K562 (cell line): ENCODE measurements around the gene UBFD1. TPM values are rescaled to one million over a fixed set of nuclear protein-coding genes. Genes with fewer than 3 reads are reported as not detected.

ENCODE experiments used
- ATAC-seq: fragments of 200-7000 bp; cut with Tn5 transposase; 3 replicates; pipeline ENCODE4 v1.9.1; 2020; ENCODE audit warnings: moderate library complexity
- BruUV-seq: library from RNA; stranded (reverse); fragments of 400-500 nt; replicated peaks from 2 replicates; lab custom pipeline; 2021; lab: Mats Ljungman, UMichigan
- CTCF ChIA-PET: fragments of 300-600 bp; formaldehyde crosslinking; extraction: SDS; loops from one replicate; lab custom pipeline; 2021; ENCODE audit warnings: low intra/inter-chr PET ratio; lab: Yijun Ruan, JAX
- POLR2A ChIA-PET: fragments of 300-600, 350-650 bp; sonication (Branson Sonifier 250); formaldehyde crosslinking; extraction: SDS; loops from one replicate; lab custom pipeline; 2021; ENCODE audit warnings: antibody characterized with exemption, inconsistent platforms; lab: Yijun Ruan, JAX
- DNase-seq, 4 experiments: peaks; one replicate each; pipeline versions ENCODE4 v3.0.0 to v3.0.0-alpha.2; 2011 to 2018; ENCODE audit warnings: low spot score in 3 of 4, mixed read lengths in 3 of 4; ENCODE audit errors: extremely low read depth in 1 of 4
- FAIRE-seq: peaks from 2 replicates; lab custom pipeline; 2011; peaks lifted over from hg19 to GRCh38; lab: Jason Lieb, UNC
- H2AFZ ChIP-seq: 2 replicates; pipeline ENCODE4 v1.6.0; 2011; ENCODE audit warnings: low read depth, low read length, control low read depth, inconsistent platforms
- H3K27ac ChIP-seq: fragments of 200-600 bp; 3 replicates; pipeline ENCODE4 v1.8.0; 2011; ENCODE audit warnings: low read depth, mild to moderate bottlenecking, control low read depth, inconsistent platforms, low read length, moderate library complexity, mixed read lengths; ENCODE audit errors: extremely low read depth
- H3K27me3 ChIP-seq, 2 experiments: fragments of 300-600 bp in 1 of 2; 2 replicates in 1 of 2; 3 replicates in 1 of 2; pipeline versions ENCODE4 v1.6.0 to v1.8.0; 2011; ENCODE audit warnings: inconsistent platforms in 2 of 2, low read length in 2 of 2, mild to moderate bottlenecking in 1 of 2, mixed read lengths in 1 of 2, moderate library complexity in 1 of 2; ENCODE audit not compliant: control insufficient read depth in 2 of 2, insufficient read depth in 2 of 2
- H3K36me3 ChIP-seq: fragments of 300-600 bp; 3 replicates; pipeline ENCODE4 v1.8.0; 2011; ENCODE audit warnings: mild to moderate bottlenecking, low read length, inconsistent platforms; ENCODE audit not compliant: control insufficient read depth, insufficient read depth
- H3K4me1 ChIP-seq, 2 experiments: fragments of 200-600 bp in 1 of 2; replicated peaks in 1 of 2; 2 replicates in 1 of 2; 3 replicates in 1 of 2; pipeline versions ENCODE4 v1.5.1 to v1.8.0; 2011; ENCODE audit warnings: inconsistent platforms in 2 of 2, low read length in 2 of 2, mild to moderate bottlenecking in 1 of 2, mixed read lengths in 1 of 2, moderate library complexity in 1 of 2; ENCODE audit not compliant: control insufficient read depth in 2 of 2, insufficient read depth in 2 of 2
- H3K4me2 ChIP-seq: 2 replicates; pipeline ENCODE4 v1.6.1; 2011; ENCODE audit warnings: low read length, control low read depth, inconsistent platforms, mixed read lengths; ENCODE audit not compliant: insufficient read depth
- H3K4me3 ChIP-seq: fragments of 200-600 bp; sonication (generic), shearing (Covaris generic); 2 replicates; pipeline ENCODE4 v1.5.1; 2016; ENCODE audit warnings: control low read depth, inconsistent platforms
- H3K79me2 ChIP-seq: fragments of 200-600 bp; 3 replicates; pipeline ENCODE4 v1.8.0; 2011; ENCODE audit warnings: low read length, inconsistent platforms; ENCODE audit not compliant: control insufficient read depth, insufficient read depth
- H3K9ac ChIP-seq, 2 experiments: 2 replicates each; pipeline versions ENCODE4 v1.6.0 to v1.6.1; 2011; ENCODE audit warnings: low read depth in 2 of 2, low read length in 2 of 2, control low read depth in 1 of 2, inconsistent platforms in 1 of 2, mild to moderate bottlenecking in 1 of 2, mixed read lengths in 1 of 2; ENCODE audit not compliant: insufficient read depth in 1 of 2
- H3K9me1 ChIP-seq: one replicate; pipeline ENCODE4 v1.6.0; 2011; ENCODE audit warnings: inconsistent platforms, mild to moderate bottlenecking, low read length, moderate library complexity; ENCODE audit not compliant: control insufficient read depth, insufficient read depth
- H3K9me3 ChIP-seq: replicated peaks from 2 replicates; pipeline ENCODE4 v1.5.1; 2011; ENCODE audit warnings: low read depth, low read length, inconsistent platforms; ENCODE audit not compliant: control insufficient read depth, insufficient read depth
- H4K20me1 ChIP-seq: replicated peaks from 2 replicates; pipeline ENCODE4 v1.6.1; 2011; ENCODE audit warnings: low read length, inconsistent platforms, mixed read lengths; ENCODE audit not compliant: control insufficient read depth, insufficient read depth
- HIVEP1 ChIP-seq: fragments of 250-450 bp; sonication (Bioruptor Pico); IDR thresholded peaks from 2 replicates; pipeline ENCODE4 v1.4.0; 2020; ENCODE audit warnings: mild to moderate bottlenecking
- ILF3 ChIP-seq: fragments of 450-650 bp; IDR thresholded peaks from 2 replicates; pipeline ENCODE4 v1.6.1; 2018; ENCODE audit warnings: antibody characterized with exemption, mild to moderate bottlenecking, moderate library complexity, borderline replicate concordance
- MBD2 ChIP-seq: sonication (generic); IDR thresholded peaks from 2 replicates; pipeline ENCODE4 v1.6.1; 2016; ENCODE audit warnings: low read depth, borderline replicate concordance
- MXI1 ChIP-seq: IDR thresholded peaks from 2 replicates; pipeline ENCODE4 v1.6.1; 2011; ENCODE audit warnings: low read depth, mild to moderate bottlenecking, improper control_type of control experiment, low read length
- RBM14 ChIP-seq: fragments of 200-400 bp; formaldehyde crosslinking; IDR thresholded peaks from 2 replicates; pipeline ENCODE4 v1.6.1; 2018; ENCODE audit warnings: low read depth, mild to moderate bottlenecking, low read length, moderate library complexity, borderline replicate concordance; ENCODE audit not compliant: insufficient read depth
- TAF9B ChIP-seq: fragments of 450-650 bp; IDR thresholded peaks from 2 replicates; pipeline ENCODE4 v1.6.1; 2018; ENCODE audit warnings: mild to moderate bottlenecking; ENCODE audit not compliant: partially characterized antibody
- ZNF184 ChIP-seq: sonication (generic); formaldehyde crosslinking; IDR thresholded peaks from 2 replicates; pipeline ENCODE4 v1.5.0; 2020; ENCODE audit warnings: missing genetic modification reagents
- ZNF324 ChIP-seq: fragments of 250-450 bp; sonication (Bioruptor Pico); IDR thresholded peaks from 2 replicates; pipeline ENCODE4 v1.4.0; 2020; ENCODE audit warnings: mild to moderate bottlenecking
- ZNF408 ChIP-seq: fragments of 250-450 bp; sonication (Bioruptor Pico); IDR thresholded peaks from 2 replicates; pipeline ENCODE4 v1.4.0; 2020; ENCODE audit warnings: low read depth, mild to moderate bottlenecking, moderate library complexity
- WGBS: fragments of 100-300 bp; shearing (Covaris generic); methylation state at CpG from one replicate; pipeline ENCODE4 v1.1.6; 2016; ENCODE audit warnings: low coverage, mixed read lengths; ENCODE audit not compliant: insufficient coverage; ENCODE audit errors: missing lambda C conversion rate; 5-methylcytosine and 5-hydroxymethylcytosine counted together
- in situ Hi-C: fragments of 300-500 bp; cut with MboI; formaldehyde crosslinking; loops from 4 replicates; pipeline ENCODE4 v1.15.0; 2018; ENCODE audit warnings: inconsistent platforms, mixed read lengths
- intact Hi-C: fragments of 100-400 bp; cut with micrococcal nuclease; formaldehyde crosslinking; loops from 2 replicates; pipeline ENCODE4 v1.14.2; 2022
- polyA plus RNA-seq, 8 experiments: library from polyadenylated mRNA; depleted of rRNA in 4 of 8; stranded (reverse) in 5 of 8; unstranded in 3 of 8; fragments of >200 nt; fragmentation: Nextera tagmentation in 2 of 8; fragmentation: Illumina TruSeq in 1 of 8; extraction: Ambion mirVana in 2 of 8; extraction: Trizol in 1 of 8; gene quantifications; 2 replicates each; pipeline versions ENCODE4 v1.2.1 to v1.2.3, GENCODE V29; 2011 to 2014; ENCODE audit warnings: inconsistent platforms in 1 of 8, missing spikeins in 1 of 8
- total RNA-seq, 7 experiments: library from RNA; depleted of rRNA in 6 of 7; stranded (reverse); fragments of >200 nt in 6 of 7; fragmentation: Illumina TruSeq in 2 of 7; extraction: Trizol in 2 of 7; gene quantifications; 2 replicates each; pipeline versions ENCODE4 v1.2.1 to v1.2.3, GENCODE V29; 2011 to 2021; ENCODE audit warnings: low replicate concordance in 1 of 7
- TF ChIP-seq, protein P1 (sequence below), 2 experiments: fragments of 450-650 bp; conservative IDR thresholded peaks; 2 replicates each; pipeline ENCODE4 v1.6.1; 2017; ENCODE audit warnings: mild to moderate bottlenecking in 2 of 2, moderate library complexity in 2 of 2
- TF ChIP-seq, protein P2 (sequence below): fragments of 450-650 bp; IDR thresholded peaks from 2 replicates; pipeline ENCODE4 v1.6.1; 2016; ENCODE audit warnings: low read depth

The UBFD1 gene
- total and polyA plus RNA-seq, 9 of the 15 experiments (the other 6 are each of a cell fraction or from before 2014, with no cell fraction given), result 10.7 to 66.2 (median 34.0) TPM

DNA sequence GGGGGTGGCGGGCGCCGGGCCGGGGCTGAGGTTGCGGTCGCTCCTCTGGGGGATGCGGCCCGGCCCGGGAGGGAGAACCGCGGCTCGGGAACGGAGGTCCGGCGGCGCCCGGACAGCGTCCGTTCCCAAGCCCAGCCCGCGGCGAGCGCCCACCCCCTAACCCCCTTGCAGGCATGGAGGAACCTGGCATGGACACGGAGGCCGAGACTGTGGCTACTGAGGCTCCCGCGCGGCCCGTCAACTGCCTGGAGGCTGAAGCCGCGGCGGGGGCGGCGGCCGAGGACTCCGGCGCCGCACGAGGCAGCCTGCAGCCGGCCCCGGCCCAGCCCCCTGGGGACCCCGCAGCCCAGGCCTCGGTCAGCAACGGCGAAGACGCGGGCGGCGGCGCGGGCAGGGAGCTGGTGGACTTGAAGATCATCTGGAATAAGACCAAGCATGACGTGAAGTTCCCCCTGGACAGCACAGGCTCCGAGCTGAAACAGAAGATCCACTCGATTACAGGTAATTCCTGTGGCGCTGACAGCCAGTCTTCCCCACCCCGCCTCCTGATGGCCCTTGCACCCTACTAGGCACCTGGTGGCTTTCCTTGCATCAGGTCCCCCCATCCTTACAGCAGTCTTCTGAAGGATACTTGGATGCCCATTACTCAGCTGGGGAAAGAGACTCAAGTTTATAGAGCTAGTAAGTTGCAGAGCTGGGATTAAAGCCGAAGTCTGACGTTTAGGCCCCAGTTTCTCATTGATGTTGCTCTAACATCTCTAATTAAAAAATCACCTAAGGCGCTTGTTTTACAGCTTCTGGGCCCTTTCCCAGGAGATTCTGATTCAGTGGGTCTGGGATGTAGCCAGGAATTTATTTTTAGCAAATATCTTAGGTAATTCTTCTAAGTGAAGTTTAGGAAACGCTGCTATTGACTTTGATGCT lies 514 bp downstream of the UBFD1 start:
- ChIA-PET CTCF (interaction anchor here (1.6 to 1.7 kb wide), 2 partner anchors 38 to 376 kb away, joined by 4 read pairs; partner anchors contain the start of genes NDUFAB1 and SCNN1G), POLR2A (interaction anchor here (0.6 to 2.2 kb wide), 20 partner anchors 10 to 947 kb away, joined by 3 to 19 read pairs (median 3); partner anchors contain the start of genes COG7 and NDUFAB1)
- Histone ChIP-seq H3K9me1 (no peaks in the 10 kb centered on the region), H3K9ac (peak overlapping the region; percentile 91 to 96), H2AFZ (peak overlapping the region; percentile 71), H3K79me2 (peaks cover 64% of the 10 kb centered on the region), H3K36me3 (peaks cover 58% of the 10 kb centered on the region), H3K4me3 (peak overlapping the region; percentile 97), H3K9me3 (no peaks in the 10 kb centered on the region), H3K4me1 (peaks cover 8 to 12% of the 10 kb centered on the region in 2 experiments; a peak in 3 of 5 replicates), H3K27me3 (no peaks in the 10 kb centered on the region), H3K4me2 (peak overlapping the region; percentile 99), H3K27ac (peak overlapping the region; percentile 92), H4K20me1 (no peaks in the 10 kb centered on the region)
- BruUV-seq, result no TSS peak
- ATAC-seq (peak; percentile 21), DNase-seq (peak in 2 of 4 experiments; percentile 15 to 40), FAIRE-seq (no peak)
- WGBS, result under 1% methylated on average over 37 of the region's 60 CpGs
- in situ Hi-C loops, result no loop called here
- intact Hi-C loops, result loop anchor here (1.0 to 10.0 kb wide), 4 partner anchors 39 to 167 kb away; no protein-coding TSS in a partner anchor
- TF ChIP-seq TAF9B, result no peak
- no peak for TF ChIP-seq ZNF324 (CRISPR knock-in tag)
- no peak for TF ChIP-seq ZNF408
- TF ChIP-seq HIVEP1, result 0 out of 2 replicates have a peak, but pooled peaks have one; percentile 21
- TF ChIP-seq ILF3, result no peak
- TF ChIP-seq MBD2, result no peak
- no peak for TF ChIP-seq ZNF184 (CRISPR knock-in tag)
- TF ChIP-seq RBM14, result no peak
- TF ChIP-seq MXI1, result no peak
- TF ChIP-seq, protein P1, sequence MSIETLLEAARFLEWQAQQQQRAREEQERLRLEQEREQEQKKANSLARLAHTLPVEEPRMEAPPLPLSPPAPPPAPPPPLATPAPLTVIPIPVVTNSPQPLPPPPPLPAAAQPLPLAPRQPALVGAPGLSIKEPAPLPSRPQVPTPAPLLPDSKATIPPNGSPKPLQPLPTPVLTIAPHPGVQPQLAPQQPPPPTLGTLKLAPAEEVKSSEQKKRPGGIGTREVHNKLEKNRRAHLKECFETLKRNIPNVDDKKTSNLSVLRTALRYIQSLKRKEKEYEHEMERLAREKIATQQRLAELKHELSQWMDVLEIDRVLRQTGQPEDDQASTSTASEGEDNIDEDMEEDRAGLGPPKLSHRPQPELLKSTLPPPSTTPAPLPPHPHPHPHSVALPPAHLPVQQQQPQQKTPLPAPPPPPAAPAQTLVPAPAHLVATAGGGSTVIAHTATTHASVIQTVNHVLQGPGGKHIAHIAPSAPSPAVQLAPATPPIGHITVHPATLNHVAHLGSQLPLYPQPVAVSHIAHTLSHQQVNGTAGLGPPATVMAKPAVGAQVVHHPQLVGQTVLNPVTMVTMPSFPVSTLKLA (conservative IDR thresholded peaks at IDR 0.05), result no peak
- TF ChIP-seq, protein P2, sequence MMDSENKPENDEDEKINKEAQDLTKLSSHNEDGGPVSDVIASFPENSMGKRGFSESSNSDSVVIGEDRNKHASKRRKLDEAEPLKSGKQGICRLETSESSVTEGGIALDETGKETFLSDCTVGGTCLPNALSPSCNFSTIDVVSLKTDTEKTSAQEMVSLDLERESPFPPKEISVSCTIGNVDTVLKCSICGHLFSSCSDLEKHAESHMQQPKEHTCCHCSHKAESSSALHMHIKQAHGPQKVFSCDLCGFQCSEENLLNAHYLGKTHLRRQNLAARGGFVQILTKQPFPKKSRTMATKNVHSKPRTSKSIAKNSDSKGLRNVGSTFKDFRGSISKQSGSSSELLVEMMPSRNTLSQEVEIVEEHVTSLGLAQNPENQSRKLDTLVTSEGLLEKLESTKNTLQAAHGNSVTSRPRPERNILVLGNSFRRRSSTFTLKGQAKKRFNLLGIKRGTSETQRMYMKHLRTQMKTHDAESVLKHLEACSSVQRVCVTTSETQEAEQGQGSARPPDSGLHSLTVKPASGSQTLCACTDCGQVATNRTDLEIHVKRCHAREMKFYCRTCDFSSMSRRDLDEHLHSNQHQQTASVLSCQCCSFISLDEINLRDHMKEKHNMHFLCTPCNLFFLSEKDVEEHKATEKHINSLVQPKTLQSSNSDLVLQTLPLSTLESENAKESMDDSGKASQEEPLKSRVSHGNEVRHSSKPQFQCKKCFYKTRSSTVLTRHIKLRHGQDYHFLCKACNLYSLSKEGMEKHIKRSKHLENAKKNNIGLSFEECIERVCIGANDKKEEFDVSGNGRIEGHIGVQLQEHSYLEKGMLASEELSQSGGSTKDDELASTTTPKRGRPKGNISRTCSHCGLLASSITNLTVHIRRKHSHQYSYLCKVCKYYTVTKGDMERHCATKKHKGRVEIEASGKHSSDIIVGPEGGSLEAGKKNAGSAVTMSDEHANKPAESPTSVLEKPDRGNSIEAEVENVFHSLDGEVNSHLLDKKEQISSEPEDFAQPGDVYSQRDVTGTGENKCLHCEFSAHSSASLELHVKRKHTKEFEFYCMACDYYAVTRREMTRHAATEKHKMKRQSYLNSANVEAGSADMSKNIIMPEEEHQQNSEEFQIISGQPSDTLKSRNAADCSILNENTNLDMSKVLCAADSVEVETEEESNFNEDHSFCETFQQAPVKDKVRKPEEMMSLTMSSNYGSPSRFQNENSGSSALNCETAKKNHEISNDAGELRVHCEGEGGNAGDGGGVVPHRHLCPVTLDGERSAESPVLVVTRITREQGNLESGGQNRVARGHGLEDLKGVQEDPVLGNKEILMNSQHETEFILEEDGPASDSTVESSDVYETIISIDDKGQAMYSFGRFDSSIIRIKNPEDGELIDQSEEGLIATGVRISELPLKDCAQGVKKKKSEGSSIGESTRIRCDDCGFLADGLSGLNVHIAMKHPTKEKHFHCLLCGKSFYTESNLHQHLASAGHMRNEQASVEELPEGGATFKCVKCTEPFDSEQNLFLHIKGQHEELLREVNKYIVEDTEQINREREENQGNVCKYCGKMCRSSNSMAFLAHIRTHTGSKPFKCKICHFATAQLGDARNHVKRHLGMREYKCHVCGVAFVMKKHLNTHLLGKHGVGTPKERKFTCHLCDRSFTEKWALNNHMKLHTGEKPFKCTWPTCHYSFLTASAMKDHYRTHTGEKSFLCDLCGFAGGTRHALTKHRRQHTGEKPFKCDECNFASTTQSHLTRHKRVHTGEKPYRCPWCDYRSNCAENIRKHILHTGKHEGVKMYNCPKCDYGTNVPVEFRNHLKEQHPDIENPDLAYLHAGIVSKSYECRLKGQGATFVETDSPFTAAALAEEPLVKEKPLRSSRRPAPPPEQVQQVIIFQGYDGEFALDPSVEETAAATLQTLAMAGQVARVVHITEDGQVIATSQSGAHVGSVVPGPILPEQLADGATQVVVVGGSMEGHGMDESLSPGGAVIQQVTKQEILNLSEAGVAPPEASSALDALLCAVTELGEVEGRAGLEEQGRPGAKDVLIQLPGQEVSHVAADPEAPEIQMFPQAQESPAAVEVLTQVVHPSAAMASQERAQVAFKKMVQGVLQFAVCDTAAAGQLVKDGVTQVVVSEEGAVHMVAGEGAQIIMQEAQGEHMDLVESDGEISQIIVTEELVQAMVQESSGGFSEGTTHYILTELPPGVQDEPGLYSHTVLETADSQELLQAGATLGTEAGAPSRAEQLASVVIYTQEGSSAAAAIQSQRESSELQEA, result no peak
